Skin of body (tissue), 2 donors: ENCODE measurements around the gene FGF18. TPM values are rescaled to one million over a fixed set of nuclear protein-coding genes. Genes with fewer than 3 reads are reported as not detected.
A peak's percentile ranks its signal among the peaks of the same experiment; 100 is the strongest.

ENCODE experiments used
- DNase-seq: peaks from one replicate; lab custom pipeline; 2025; lab: John Stamatoyannopoulos, UW
- total RNA-seq: library from RNA; depleted of rRNA; stranded (reverse); fragments of >200 nt; gene quantifications from one replicate; pipeline ENCODE4 v1.2.3, GENCODE V29; 2014

FGF18 gene
- total RNA-seq, 1 donor from 2014 or later, result 5.5 TPM

DNA sequence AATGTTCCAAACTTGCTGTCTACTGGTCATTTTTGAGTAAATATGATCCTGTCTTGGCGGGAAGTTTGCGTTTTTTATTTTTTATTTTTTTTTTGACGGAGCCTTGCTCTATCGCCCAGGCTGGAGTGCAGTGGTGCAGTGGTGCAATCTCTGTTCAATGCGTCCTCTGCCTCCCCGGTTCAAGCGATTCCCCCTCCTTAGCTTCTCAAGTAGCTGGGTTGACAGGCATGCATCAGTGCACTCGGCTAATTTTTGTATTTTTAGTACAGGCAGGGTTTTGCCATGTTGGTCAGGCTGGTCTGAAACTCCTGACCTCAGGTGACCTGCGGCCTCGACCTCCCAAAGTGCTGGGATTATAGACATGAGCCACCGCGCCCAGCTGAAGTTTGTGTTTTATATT, 45.4 kb downstream of the FGF18 start:
- no peak for DNase-seq

DNA sequence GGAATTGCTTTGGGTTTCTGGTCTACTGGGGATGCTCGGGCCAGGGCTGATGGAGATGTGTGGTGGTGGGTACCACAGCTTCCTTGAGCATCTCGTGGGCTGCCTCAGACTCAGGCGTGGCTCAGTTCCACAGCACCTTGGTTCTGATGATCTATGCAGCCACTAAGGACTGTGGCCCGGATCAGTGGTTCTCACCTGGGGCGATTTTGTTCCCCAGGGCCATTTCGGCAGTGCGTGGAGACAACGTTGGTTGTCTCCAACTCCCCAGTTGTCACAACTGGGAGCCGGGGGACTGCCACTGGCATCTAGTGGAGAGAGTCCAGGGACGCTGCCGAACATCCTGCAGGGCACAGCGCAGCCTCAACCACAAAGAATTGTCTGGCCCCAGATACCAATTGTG, 47.7 kb downstream of the FGF18 start:
- no peak for DNase-seq

DNA sequence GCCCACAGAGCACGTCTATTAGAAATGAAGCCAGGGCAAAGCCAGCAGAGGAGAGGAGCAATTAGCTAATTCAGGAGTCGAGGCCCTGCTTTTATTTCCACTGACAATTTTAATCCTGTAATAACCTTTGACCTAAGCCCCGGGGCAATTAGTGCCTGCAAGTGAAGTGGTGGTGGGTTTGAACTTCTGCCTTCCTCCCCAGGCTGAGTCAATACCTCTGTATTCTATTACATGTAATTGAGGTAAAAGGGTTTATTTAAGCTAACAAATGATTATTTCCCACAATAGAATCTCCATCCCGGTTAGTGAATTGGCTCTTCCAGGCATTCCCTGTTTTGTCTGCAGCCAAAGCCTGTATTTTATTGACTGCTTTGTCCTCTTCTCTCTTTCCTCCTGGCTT, 49.9 kb downstream of the FGF18 start:
- no peak for DNase-seq

GRCh38 chr5:171470420-171470819, 51.0 kb downstream of the FGF18 start:
- DNase-seq, result no peak

DNA sequence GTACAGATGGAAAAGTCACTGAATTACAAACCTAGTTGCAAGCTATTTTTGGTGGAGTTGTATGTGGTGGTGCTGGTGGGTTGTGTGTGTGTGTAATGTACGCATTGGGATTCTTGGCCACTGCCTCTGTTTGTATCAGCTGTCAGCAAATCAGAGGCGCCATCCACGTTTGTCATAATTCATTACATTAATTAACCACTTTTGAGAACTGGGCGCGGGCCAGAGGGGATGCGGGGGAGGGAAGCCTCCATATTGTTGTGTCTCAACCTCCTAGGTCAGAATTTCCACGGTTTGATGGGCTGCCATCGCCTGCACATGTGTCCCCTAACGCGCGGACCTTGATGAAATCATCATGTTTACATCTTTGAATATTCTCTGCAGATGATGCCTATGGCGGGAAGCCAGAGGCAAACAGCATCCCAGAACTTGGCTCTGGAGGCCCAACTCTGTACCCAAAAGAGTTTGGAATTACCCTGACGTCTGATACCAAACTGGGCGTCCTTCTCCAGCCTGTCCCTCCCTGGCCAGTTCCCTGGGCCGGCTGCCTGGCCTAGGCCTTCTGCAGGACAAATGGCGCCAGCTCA, 54.9 kb downstream of the FGF18 start:
- peak; percentile 81 for DNase-seq

DNA sequence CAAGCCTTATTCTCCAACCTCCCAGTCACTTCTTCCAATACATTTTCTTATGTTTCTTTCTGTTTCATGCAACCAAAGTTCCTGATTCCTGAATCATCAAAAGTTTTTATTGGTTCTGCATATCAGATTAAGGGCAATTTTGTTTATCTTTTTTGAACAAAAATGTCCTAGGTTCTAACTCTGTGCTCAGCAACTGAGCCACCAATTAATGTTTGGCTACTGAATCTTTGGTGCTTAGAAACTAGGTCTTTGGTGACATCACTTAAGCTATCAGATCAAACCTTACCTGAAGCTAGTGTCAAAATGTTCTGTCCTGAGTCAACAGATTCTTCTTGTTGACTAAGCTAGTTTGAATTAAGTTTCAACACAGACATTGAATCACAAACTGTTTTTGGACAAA, 56.1 kb downstream of the FGF18 start:
- no peak for DNase-seq

- no peak for DNase-seq
Observed at GRCh38 chr5:171476701-171477100, 57.3 kb downstream of the FGF18 start.

- DNase-seq, result peak; percentile 16
Observed at GRCh38 chr5:171477101-171477500, 57.7 kb downstream of the FGF18 start.

DNA sequence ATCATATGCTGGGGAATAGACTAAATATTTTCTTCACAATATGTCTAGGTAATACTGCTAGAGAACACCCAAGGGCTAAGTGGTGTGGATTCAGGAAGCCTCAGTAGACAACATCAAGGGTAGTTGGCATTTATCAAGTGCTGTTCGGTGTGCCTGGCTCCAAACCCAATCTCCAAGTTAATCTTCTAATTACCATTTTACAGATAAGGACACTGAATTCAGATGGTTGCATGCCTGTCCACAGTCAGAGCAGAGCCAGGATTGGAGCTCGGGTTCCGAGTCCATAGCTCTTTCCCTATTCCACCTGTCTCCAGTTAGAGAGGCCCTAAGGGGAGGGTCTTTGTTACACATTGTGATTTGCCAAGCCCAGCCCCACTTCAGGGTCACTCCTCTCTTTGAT, 58.2 kb downstream of the FGF18 start:
- DNase-seq, result no peak

DNA sequence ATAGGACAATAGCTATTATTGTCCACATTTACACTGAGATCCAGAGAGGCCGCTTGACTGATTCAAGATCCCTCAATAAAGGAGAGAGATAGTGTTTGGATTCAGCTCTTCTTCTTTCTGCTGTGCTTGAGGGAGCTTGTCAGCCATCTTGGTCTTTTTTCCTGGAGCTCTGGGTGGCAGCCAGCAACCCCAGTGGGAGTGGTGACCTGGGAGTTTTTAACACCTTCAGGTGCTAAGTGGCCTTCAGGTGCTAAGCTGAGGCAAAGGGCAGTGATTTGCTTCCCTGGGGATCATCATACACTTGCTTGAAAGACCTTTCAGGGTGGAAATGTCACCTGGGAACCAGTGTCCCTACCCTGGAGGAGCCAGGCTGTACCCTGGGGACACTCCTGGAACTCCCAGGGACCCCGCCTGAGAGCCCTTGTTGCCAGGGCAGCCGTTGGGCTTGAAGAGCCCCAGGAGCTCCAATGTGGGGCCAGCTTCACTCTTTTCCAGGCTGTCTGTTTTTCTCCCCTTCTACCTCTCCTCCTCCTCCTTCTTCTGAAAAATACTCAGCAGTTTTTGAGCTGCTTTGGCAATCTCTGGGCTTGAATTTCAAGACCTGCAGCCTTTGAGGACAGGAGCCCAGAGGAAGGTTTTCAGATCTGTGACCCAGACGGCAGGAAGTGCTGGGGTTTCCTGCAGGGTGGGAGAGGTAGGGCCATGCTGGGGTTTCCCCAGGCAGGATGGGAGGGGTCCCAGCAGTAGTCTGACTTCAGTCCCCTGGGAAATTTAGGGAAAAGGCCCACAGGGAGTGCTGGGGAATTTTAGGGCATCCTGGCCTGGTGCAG, 59.7 kb downstream of the FGF18 start:
- no peak for DNase-seq

DNA sequence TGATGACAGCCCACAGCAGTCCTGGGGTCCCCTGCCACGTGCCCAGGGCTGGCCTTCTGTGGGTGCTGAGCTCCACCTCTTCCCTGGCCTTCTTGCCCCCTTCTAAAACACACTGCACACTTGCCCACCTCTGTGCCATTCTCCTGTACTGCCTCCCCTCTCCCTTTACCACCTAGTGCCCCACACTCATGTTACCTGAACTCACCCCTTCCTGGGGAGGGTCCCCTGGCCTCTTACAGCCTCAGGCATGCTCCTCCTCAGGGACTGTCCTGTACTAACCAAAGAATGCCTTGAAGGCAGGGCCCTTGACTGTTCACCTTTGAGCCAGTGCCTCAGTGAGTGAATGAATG, 60.3 kb downstream of the FGF18 start:
- DNase-seq, result no peak

GRCh38 chr5:171480239-171480638, 60.8 kb downstream of the FGF18 start:
- no peak for DNase-seq

DNA sequence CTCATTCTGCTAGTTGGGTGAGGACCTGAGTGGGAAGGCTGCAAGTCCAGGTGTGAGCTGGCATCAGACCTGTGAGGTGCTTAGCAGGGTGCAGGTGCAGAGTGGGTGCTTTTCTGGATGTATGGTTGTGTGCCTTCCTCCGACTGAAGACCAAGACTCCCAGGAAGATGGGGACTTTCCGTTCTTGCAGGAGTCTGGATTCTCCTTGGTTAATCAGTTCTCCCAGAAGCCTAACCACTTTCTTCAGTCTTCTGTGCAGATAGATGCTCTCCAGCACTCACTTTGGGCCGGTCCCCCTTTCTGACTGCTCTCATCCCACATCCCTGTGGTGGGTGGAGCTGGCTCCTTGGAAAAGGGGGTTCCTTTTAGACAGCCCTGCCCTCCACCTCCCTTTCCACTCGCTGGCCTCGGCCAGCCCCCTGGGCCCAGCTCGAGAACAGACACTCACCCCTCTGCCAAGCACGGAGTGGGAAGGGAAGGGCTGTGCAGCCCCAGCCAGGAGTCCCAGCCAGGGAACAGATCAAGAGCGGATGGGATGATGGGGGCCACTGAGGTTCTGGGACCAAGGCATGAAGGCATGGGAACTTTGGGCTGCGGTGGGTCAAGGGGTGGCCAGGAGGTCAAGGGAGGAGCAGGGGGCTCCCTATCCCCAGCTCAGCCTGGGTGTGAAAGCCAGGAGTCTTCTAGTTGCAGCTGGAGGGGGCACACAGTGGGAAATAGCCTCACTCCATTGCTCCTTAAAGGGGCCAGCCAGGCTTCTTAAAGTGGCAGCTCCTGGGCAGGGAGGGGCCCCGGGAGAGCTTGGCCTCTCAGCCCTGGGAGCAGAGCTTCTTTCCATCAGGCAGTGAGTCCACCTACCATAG, 62.4 kb downstream of the FGF18 start:
- peak; percentile 32 for DNase-seq

GRCh38 chr5:171482434-171482730, 62.9 kb downstream of the FGF18 start:
- DNase-seq, result no peak

DNA sequence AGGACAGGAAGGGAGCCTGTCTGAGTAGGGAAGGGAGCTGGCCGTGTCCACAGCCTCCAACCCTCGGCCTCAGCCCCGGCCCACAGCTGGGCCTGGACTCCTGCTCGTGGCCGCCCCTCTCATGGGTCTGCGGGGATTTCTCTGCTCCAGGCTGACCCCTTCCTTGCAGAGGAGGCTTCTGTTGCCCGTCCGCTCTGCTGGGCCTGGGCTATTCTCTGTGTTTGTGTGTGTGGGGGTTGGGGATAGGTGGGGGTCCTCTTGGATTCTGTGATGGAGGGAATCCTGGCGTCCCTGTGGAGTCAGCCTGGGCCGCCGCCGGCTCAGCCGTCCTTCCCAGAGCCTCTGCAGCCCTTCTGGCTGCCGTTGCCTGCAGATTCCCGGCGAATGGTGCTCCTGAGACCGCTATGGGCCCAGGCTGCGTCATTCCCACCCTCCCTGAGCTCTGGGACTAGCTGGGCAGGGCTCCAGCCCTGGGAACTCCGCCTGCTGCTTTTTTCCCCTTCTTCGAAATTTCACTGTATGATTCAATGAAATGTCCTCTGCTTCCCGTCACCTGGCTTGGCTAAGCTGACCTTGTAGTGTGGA, 64.2 kb downstream of the FGF18 start:
- peak; percentile 78 for DNase-seq

DNA sequence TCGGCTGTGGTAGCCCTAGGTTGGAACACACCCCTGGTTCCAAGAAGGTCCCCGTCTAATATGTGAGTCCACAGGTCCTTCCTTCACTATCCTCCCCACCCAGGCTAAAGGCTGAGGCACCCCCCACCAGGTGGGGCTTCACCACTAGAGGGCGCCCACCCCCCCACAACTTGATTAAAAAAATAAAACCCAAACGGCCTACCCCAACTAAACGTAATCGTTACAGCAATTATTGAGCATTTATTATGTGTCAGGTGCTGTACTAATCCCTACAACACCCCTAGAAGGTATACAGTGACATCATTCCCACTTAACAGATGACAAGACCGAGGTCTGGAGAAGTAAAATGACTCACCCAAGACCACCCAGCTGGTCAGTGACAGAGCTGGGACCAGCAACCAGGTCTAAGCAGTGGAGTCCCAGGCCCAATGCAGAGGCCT, 65.0 kb downstream of the FGF18 start:
- DNase-seq, result no peak

DNA sequence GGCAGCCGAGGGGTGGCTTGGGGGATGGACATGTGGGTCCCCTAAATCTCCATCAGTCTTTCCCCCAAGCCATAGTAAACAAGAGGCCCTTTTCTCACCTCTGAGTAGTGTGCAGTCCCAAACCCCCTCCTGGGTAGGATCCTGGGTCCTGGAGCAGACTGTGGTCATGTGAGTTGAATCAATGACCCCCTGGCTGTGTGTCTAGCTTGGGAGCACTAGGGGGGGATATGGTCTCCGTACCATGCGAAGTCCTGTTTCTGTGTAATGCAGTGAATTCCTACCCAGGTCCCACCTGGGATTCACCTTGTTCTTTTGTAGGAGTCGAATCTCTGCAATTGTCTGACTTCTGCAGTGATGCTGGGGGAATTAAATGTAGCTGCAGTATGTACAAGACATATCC, 66.2 kb downstream of the FGF18 start:
- no peak for DNase-seq

DNA sequence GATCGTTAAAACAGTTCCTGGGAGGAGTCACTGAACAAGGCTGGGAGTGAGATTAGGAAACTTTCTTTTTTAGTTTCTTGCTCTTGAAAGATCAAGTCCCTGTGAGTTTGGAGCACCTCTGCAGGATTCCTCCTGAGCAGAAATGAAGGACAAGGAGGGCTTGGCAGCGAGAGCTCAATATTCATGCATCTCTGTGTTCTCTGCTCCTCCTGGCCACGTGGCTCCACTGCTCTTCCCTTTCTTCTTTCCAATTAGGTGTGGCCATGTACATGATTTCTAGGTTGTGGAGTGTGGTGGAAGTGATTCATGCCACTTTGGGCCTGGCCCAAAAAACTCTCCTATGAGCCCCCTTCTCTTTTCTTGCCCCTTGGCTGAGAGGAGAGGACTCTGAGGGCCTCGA, 67.2 kb downstream of the FGF18 start:
- no peak for DNase-seq

DNA sequence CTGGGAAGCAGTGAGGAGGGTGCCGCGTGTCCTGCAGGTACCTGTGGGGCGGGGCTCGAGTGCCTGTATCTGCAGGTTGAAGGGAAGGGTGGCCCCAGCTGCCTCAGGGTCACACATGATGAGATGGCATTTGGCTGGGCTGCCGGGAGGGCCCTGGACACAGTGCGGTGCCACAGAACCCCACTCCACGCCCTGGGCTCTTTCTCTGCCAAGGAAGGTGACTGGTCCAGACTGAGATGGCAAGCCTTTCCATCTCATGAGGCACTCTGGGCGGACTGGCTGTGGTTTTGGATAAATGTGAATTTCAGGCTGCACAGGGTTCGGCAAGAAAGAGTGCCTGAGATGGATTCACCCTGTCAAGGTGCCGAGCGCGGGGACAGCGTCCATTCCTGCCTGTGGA, 69.4 kb downstream of the FGF18 start:
- no peak for DNase-seq

DNA sequence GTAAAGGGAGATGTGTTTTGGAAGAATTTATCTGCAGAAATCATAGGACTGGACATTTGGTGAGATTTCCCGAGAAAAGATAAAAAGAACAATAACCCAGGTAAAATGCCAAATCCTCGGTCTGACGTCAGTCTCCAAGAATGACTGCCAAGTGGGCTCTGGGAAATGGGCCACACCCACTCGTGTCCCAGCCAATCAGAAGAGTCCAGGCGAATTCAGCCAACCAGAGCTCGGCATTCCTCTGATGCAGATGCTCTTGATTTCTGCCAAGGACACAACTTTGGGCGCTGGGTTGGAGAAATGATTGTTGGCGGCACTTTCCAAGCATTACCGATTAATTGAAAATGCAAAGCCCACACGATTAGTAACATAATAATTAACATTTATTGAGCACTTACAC, 73.3 kb downstream of the FGF18 start:
- DNase-seq, result no peak

- DNase-seq, result no peak
Observed at GRCh38 chr5:171493646-171494393, 74.4 kb downstream of the FGF18 start.
